ENCODE data around the gene TTLL9. TPM values are rescaled to one million over a fixed set of nuclear protein-coding genes. Genes with fewer than 3 reads are reported as not detected.
A peak's percentile ranks its signal among the peaks of the same experiment; 100 is the strongest.

Gene TTLL9
- total and polyA plus RNA-seq, 2 of the 13 experiments (the other 11 are each of a cell fraction or from before 2014, with no cell fraction given), result not detected

DNA sequence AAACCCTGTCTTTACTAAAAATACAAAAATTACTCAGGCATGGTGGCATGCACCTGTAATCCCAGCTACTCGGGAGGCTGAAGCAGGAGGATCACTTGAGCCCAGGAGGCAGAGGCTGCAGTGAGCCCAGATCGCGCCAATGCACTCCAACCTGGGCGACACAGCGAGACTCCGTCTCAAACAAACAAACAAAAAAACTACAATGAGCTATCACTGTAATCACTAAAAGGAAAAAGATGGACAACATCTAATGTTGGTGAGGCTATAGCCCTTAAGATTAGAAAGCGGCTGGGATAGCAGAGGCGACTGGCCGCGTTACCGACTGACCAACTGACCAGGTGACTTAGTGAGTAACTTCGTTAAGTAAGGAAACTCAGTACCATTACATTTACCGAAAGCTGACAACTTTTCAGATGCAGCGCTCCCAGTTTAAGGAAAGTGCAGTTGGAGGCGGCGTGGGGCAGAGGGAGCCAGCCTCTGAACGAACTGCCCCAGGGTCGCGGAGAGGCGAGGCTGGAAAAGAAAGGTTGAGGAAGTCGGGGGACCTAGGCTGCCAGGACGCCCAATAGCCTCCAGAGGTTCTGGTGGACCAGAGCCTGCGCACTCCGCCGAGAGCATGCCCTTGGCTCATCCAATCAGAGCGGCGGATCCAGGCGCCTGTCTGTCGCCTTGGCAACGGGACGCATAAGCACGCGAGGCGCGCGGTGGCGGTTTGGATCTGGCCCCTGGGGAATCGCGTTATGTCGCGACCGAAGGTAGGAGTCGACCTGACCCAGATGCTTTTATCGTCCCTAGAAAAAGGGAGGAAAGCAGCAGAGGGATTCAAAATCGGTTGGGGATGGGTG, 8.9 kb downstream of the TTLL9 start (continued):
- peak; percentile 92 for TF ChIP-seq NFYC (CRISPR knock-in tag; IDR thresholded peaks at IDR 0.05)
- TF ChIP-seq ZNF530 (CRISPR knock-in tag; IDR thresholded peaks at IDR 0.05; ENCODE audit: low read depth), result no peak
- peak; percentile 54 for TF ChIP-seq GATAD2A (CRISPR knock-in tag; IDR thresholded peaks at IDR 0.05)
- peak; percentile 59; the same call in 1 of the 2 replicates for TF ChIP-seq ZNF225 (CRISPR knock-in tag; IDR thresholded peaks at IDR 0.05)
- TF ChIP-seq NFE2L1 (CRISPR knock-in tag; IDR thresholded peaks at IDR 0.05; ENCODE audit: borderline replicate concordance), result no peak
- TF ChIP-seq, protein P1, sequence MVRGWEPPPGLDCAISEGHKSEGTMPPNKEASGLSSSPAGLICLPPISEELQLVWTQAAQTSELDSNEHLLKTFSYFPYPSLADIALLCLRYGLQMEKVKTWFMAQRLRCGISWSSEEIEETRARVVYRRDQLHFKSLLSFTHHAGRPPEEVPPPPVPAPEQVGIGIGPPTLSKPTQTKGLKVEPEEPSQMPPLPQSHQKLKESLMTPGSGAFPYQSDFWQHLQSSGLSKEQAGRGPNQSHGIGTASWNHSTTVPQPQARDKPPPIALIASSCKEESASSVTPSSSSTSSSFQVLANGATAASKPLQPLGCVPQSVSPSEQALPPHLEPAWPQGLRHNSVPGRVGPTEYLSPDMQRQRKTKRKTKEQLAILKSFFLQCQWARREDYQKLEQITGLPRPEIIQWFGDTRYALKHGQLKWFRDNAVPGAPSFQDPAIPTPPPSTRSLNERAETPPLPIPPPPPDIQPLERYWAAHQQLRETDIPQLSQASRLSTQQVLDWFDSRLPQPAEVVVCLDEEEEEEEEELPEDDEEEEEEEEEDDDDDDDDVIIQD (CRISPR knock-in tag; IDR thresholded peaks at IDR 0.05; ENCODE audit: low read depth), result peak; percentile 55; the same call in 1 of the 2 replicates
- TF ChIP-seq ZNF776 (CRISPR knock-in tag; IDR thresholded peaks at IDR 0.05), result peak; percentile 55; the same call in 1 of the 2 replicates
- TF ChIP-seq, protein P2, sequence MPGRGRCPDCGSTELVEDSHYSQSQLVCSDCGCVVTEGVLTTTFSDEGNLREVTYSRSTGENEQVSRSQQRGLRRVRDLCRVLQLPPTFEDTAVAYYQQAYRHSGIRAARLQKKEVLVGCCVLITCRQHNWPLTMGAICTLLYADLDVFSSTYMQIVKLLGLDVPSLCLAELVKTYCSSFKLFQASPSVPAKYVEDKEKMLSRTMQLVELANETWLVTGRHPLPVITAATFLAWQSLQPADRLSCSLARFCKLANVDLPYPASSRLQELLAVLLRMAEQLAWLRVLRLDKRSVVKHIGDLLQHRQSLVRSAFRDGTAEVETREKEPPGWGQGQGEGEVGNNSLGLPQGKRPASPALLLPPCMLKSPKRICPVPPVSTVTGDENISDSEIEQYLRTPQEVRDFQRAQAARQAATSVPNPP (CRISPR knock-in tag; IDR thresholded peaks at IDR 0.05), result no peak
- no peak for TF ChIP-seq CREB1 (IDR thresholded peaks at IDR 0.05)
- no peak for TF ChIP-seq CREB1 (CRISPR knock-in tag; IDR thresholded peaks at IDR 0.05)
- TF ChIP-seq SOX5 (CRISPR knock-in tag; IDR thresholded peaks at IDR 0.05; ENCODE audit: borderline replicate concordance), result no peak
- peak; percentile 45 for TF ChIP-seq RAD21 (CRISPR knock-in tag; IDR thresholded peaks at IDR 0.05)
- peak; percentile 56; the same call in 1 of the 2 replicates for TF ChIP-seq ZNF160 (CRISPR knock-in tag; IDR thresholded peaks at IDR 0.05)
- TF ChIP-seq ZNF224 (CRISPR knock-in tag; IDR thresholded peaks at IDR 0.05), result no peak; the same call in 1 of the 2 replicates
- peak; percentile 76 for TF ChIP-seq RFXANK (CRISPR knock-in tag; IDR thresholded peaks at IDR 0.05)
- TF ChIP-seq, protein P3, sequence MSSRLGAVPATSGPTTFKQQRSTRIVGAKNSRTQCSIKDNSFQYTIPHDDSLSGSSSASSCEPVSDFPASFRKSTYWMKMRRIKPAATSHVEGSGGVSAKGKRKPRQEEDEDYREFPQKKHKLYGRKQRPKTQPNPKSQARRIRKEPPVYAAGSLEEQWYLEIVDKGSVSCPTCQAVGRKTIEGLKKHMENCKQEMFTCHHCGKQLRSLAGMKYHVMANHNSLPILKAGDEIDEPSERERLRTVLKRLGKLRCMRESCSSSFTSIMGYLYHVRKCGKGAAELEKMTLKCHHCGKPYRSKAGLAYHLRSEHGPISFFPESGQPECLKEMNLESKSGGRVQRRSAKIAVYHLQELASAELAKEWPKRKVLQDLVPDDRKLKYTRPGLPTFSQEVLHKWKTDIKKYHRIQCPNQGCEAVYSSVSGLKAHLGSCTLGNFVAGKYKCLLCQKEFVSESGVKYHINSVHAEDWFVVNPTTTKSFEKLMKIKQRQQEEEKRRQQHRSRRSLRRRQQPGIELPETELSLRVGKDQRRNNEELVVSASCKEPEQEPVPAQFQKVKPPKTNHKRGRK (CRISPR knock-in tag; IDR thresholded peaks at IDR 0.05), result no peak; the same call in 1 of the 2 replicates
- TF ChIP-seq POLR2AphosphoS2 (IDR thresholded peaks at IDR 0.05; ENCODE audit: low read depth, low read length), result no peak
- TF ChIP-seq, protein P4, sequence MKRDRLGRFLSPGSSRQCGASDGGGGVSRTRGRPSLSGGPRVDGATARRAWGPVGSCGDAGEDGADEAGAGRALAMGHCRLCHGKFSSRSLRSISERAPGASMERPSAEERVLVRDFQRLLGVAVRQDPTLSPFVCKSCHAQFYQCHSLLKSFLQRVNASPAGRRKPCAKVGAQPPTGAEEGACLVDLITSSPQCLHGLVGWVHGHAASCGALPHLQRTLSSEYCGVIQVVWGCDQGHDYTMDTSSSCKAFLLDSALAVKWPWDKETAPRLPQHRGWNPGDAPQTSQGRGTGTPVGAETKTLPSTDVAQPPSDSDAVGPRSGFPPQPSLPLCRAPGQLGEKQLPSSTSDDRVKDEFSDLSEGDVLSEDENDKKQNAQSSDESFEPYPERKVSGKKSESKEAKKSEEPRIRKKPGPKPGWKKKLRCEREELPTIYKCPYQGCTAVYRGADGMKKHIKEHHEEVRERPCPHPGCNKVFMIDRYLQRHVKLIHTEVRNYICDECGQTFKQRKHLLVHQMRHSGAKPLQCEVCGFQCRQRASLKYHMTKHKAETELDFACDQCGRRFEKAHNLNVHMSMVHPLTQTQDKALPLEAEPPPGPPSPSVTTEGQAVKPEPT (CRISPR knock-in tag; IDR thresholded peaks at IDR 0.05; ENCODE audit: low read depth), result peak; percentile 91
- TF ChIP-seq NR3C1 (CRISPR knock-in tag; IDR thresholded peaks at IDR 0.05), result no peak
- no peak; the same call in 1 of the 2 replicates for TF ChIP-seq PPARG (CRISPR knock-in tag; conservative IDR thresholded peaks at IDR 0.05)
- TF ChIP-seq HNRNPK (IDR thresholded peaks at IDR 0.05; ENCODE audit: low read depth, low read length, poor library complexity, severe bottlenecking), result no peak
- TF ChIP-seq, protein P5, sequence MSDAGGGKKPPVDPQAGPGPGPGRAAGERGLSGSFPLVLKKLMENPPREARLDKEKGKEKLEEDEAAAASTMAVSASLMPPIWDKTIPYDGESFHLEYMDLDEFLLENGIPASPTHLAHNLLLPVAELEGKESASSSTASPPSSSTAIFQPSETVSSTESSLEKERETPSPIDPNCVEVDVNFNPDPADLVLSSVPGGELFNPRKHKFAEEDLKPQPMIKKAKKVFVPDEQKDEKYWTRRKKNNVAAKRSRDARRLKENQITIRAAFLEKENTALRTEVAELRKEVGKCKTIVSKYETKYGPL (CRISPR knock-in tag; IDR thresholded peaks at IDR 0.05), result no peak
- TF ChIP-seq ZNF615 (CRISPR knock-in tag; IDR thresholded peaks at IDR 0.05; ENCODE audit: borderline replicate concordance), result no peak
- TF ChIP-seq HOXD1 (CRISPR knock-in tag; IDR thresholded peaks at IDR 0.05), result no peak
- no peak for TF ChIP-seq MZF1 (CRISPR knock-in tag; IDR thresholded peaks at IDR 0.05; ENCODE audit: borderline replicate concordance)

All from HepG2 (cell line).